Lung (tissue), 12 donors: ENCODE measurements around the gene ARHGAP42. TPM values are rescaled to one million over a fixed set of nuclear protein-coding genes. Genes with fewer than 3 reads are reported as not detected.

ENCODE experiments used
- ATAC-seq: fragments of 200-7000 bp; cut with Tn5 transposase; one replicate; pipeline ENCODE4 v1.9.1; 2020; ENCODE audit warnings: moderate number of reproducible peaks; ENCODE audit not compliant: insufficient read depth, low FRiP score
- DNase-seq, 3 donors: peaks; one replicate each; pipeline ENCODE4 v3.0.0-alpha.2; 2013 to 2017
- H3K27ac ChIP-seq, 2 donors: one replicate each; pipeline ENCODE4 v1.5.1; 2013; ENCODE audit warnings: mild to moderate bottlenecking in 2 of 2, moderate library complexity in 2 of 2, control low read depth in 1 of 2, inconsistent platforms in 1 of 2, low read depth in 1 of 2, low read length in 1 of 2
- H3K27me3 ChIP-seq, 3 donors: one replicate each; pipeline ENCODE4 v1.5.1; 2013; ENCODE audit warnings: low read length in 2 of 3; ENCODE audit not compliant: control insufficient read depth in 3 of 3, insufficient read depth in 3 of 3
- H3K36me3 ChIP-seq, 4 donors: one replicate each; pipeline ENCODE4 v1.5.1; 2013; ENCODE audit warnings: low read length in 4 of 4, mild to moderate bottlenecking in 1 of 4, moderate library complexity in 1 of 4; ENCODE audit not compliant: control insufficient read depth in 4 of 4, insufficient read depth in 4 of 4
- H3K4me1 ChIP-seq, 5 donors: one replicate each; pipeline ENCODE4 v1.5.1; 2013; ENCODE audit warnings: low read length in 5 of 5, mild to moderate bottlenecking in 2 of 5, moderate library complexity in 1 of 5; ENCODE audit not compliant: control insufficient read depth in 5 of 5, insufficient read depth in 5 of 5
- H3K4me3 ChIP-seq: one replicate; pipeline ENCODE4 v1.5.1; 2013; ENCODE audit warnings: mild to moderate bottlenecking, control low read depth, moderate library complexity
- H3K9ac ChIP-seq, 2 donors: one replicate each; pipeline ENCODE4 v1.5.1; 2013; ENCODE audit warnings: low read length in 2 of 2, control low read depth in 1 of 2; ENCODE audit not compliant: insufficient read depth in 1 of 2
- H3K9me3 ChIP-seq, 4 donors: one replicate each; pipeline ENCODE4 v1.5.1; 2013; ENCODE audit warnings: low read length in 3 of 4, mild to moderate bottlenecking in 1 of 4, moderate library complexity in 1 of 4; ENCODE audit not compliant: control insufficient read depth in 4 of 4, insufficient read depth in 3 of 4
- WGBS, 2 donors: extraction: QIAGEN DNeasy Blood & Tissue Kit; methylation state at CpG; one replicate each; pipeline ENCODE4 v1.1.7; 2013; 5-methylcytosine and 5-hydroxymethylcytosine counted together
- polyA plus RNA-seq, 2 donors: library from polyadenylated mRNA; stranded (reverse); fragments of 200-250 nt; gene quantifications; one replicate each; pipeline ENCODE4 v1.2.1, GENCODE V29; 2013
- total RNA-seq, 2 donors: library from RNA; depleted of rRNA in 1 of 2; stranded (reverse); fragments of >200 nt in 1 of 2; gene quantifications; one replicate each; pipeline ENCODE4 v1.2.1, GENCODE V29; 2014 to 2021
- TF ChIP-seq, protein P1 (sequence below): IDR thresholded peaks from 2 replicates; pipeline ENCODE4 v1.5.1; 2012; ENCODE audit warnings: mild to moderate bottlenecking; ENCODE audit errors: control extremely low read depth, extremely low read depth
- donor health status: control.
- donor health status: control.
- donor health status: Bipolar disorder and iron deficiency.
- donor health status: healthy.
- donor health status: DM: yes; HTN: yes; CAD: no.

The ARHGAP42 gene
- total and polyA plus RNA-seq, 4 donors: 4.1 to 58.6 (median 10.3) TPM

DNA sequence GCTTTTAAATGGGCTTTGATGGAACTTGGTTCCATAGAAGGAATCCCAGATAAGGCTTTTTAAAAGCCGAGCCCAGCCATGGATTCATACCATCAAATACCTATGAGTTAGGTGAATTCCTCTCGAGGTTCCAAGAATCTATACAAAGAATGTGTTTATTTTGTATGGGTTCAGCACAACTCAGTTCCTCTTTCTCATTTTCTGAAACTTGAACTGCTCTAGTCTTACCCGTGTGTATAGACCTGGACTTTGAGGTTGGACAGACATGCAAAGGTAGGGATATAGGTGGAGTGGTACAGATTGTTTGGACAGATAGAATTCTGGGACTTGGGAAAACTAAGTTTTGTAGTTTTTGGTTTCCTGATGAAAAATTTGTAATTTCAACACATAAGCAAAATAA lies 344.6 kb downstream of the ARHGAP42 start:
- 78 to 83% methylated on average over 3 of the region's 3 CpGs for WGBS, 2 donors

DNA sequence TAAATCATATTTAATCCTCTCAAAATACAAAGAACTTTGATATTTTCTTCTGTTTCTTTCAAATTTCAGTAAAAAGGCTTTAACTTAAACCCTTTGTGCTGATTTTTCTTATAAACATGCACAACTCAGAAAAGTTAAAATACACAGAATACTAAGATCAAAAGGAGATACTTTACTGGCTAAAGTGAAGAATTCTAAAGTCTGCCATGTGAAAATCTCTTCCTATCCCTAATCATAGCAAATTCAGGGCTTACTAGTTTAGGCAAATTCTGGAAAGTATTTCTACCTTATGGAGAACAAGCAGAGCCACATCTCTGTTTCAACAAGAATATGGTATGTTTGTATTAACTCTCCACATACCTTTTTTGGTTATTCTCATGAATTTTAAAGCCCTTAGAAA lies 345.9 kb downstream of the ARHGAP42 start:
- ATAC-seq (no peak), DNase-seq (no peak)
- peaks cover 0 to 7% (median 4%) of the 10 kb centered on the region in 5 donors for H3K4me1 ChIP-seq
- no peak overlapping the region for H3K4me3 ChIP-seq
- H3K36me3 ChIP-seq: no peaks in the 10 kb centered on the region
- H3K9ac ChIP-seq: no peak overlapping the region
- no peak overlapping the region for H3K27ac ChIP-seq
- no peaks in the 10 kb centered on the region for H3K27me3 ChIP-seq
- H3K9me3 ChIP-seq: no peaks in the 10 kb centered on the region
- TF ChIP-seq, protein P1, sequence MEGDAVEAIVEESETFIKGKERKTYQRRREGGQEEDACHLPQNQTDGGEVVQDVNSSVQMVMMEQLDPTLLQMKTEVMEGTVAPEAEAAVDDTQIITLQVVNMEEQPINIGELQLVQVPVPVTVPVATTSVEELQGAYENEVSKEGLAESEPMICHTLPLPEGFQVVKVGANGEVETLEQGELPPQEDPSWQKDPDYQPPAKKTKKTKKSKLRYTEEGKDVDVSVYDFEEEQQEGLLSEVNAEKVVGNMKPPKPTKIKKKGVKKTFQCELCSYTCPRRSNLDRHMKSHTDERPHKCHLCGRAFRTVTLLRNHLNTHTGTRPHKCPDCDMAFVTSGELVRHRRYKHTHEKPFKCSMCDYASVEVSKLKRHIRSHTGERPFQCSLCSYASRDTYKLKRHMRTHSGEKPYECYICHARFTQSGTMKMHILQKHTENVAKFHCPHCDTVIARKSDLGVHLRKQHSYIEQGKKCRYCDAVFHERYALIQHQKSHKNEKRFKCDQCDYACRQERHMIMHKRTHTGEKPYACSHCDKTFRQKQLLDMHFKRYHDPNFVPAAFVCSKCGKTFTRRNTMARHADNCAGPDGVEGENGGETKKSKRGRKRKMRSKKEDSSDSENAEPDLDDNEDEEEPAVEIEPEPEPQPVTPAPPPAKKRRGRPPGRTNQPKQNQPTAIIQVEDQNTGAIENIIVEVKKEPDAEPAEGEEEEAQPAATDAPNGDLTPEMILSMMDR: no peak

More for the DNA sequence above, 344.6 kb downstream of the ARHGAP42 start:
- Histone ChIP-seq H3K36me3 (no peaks in the 10 kb centered on the region), H3K9ac (no peak overlapping the region), H3K4me3 (no peak overlapping the region), H3K27ac (no peak overlapping the region), H3K4me1 (peaks cover 0 to 7% (median 0%) of the 10 kb centered on the region in 5 donors), H3K27me3 (no peaks in the 10 kb centered on the region), H3K9me3 (no peaks in the 10 kb centered on the region)
- ATAC-seq (no peak), DNase-seq (no peak)
- TF ChIP-seq, protein P1: no peak

DNA sequence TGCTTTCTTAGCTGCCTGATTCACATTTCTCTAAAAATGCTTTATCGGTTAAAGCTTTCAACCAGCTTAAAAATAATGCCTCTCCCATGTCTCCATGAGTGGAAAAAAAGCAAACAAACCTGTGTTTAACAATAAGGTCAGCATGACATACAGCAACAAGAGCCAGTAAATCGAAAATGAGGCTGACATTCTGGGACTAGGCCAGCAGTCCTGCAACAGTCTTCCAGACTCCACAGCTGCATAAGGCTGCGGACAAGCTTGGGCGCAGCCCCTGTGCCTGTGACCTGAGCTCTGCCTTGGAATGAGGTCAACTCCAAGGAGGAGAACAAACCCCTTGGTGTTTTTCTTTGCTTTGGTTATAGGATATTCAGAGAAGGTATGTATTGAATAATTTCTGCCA lies 347.0 kb downstream of the ARHGAP42 start:
- 62 to 82% methylated on average over 4 of the region's 4 CpGs for WGBS, 2 donors
- ATAC-seq: no peak
- Histone ChIP-seq H3K27ac (peak overlapping the region in 1 of 2 donors; percentile 89), H3K4me3 (no peak overlapping the region), H3K9ac (no peak overlapping the region), H3K4me1 (peaks cover 0 to 7% (median 4%) of the 10 kb centered on the region in 5 donors), H3K9me3 (no peaks in the 10 kb centered on the region), H3K36me3 (no peaks in the 10 kb centered on the region), H3K27me3 (no peaks in the 10 kb centered on the region)
- TF ChIP-seq, protein P1: no peak
- peak; percentile 67 to 90 (median 75) for DNase-seq

DNA sequence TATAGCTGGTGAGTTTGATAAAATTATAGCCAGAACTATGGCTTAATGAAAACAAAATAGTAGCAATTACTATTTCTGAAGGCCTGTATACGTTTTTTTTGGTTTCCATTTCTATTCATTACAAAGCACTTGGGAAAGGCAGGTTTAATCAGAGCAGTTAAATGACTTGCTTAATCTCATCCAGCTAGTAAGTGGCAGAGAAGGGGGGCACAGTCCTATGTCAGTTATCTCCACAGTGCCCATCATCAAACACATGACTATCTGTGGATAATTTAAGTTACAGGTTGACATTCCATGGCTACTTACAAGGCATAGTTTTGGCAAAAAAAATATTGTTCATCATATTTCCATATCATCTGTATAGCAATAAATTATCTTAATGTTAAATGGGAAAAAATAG lies 348.8 kb downstream of the ARHGAP42 start:
- Histone ChIP-seq H3K9me3 (no peaks in the 10 kb centered on the region), H3K27me3 (no peaks in the 10 kb centered on the region), H3K9ac (no peak overlapping the region), H3K27ac (peak overlapping the region in 1 of 2 donors; percentile 45), H3K4me3 (no peak overlapping the region), H3K4me1 (peaks cover 0 to 7% (median 4%) of the 10 kb centered on the region in 5 donors), H3K36me3 (no peaks in the 10 kb centered on the region)
- TF ChIP-seq, protein P1: no peak
- ATAC-seq (no peak), DNase-seq (no peak)
- WGBS, 2 donors: 65 to 69% methylated on average over 1 of the region's 1 CpG
